CD14-positive monocyte (primary cell): ENCODE measurements around the gene CCDC51. TPM values are rescaled to one million over a fixed set of nuclear protein-coding genes. Genes with fewer than 3 reads are reported as not detected.
A peak's percentile ranks its signal among the peaks of the same experiment; 100 is the strongest.

Experiments used
- DNase-seq, 3 donors: peaks; one replicate each; pipeline ENCODE4 v3.0.0-alpha.2; 2011 to 2022
- H2AFZ ChIP-seq: 2 replicates; pipeline ENCODE4 v1.6.0; 2012; ENCODE audit warnings: mild to moderate bottlenecking, low read depth, low read length, inconsistent platforms; ENCODE audit not compliant: insufficient read depth, poor library complexity, severe bottlenecking
- H3K27ac ChIP-seq, 2 donors: 1 replicate in 1 of 2; 2 replicates in 1 of 2; pipeline ENCODE4 v1.5.1; 2012 to 2013; ENCODE audit warnings: low read length in 2 of 2, control low read depth in 1 of 2, inconsistent platforms in 1 of 2, low read depth in 1 of 2, mild to moderate bottlenecking in 1 of 2
- H3K27me3 ChIP-seq, 2 donors: one replicate each; pipeline versions ENCODE4 v1.6.0 to v1.6.1; 2011 to 2013; ENCODE audit warnings: low read length in 2 of 2; ENCODE audit not compliant: control insufficient read depth in 2 of 2, insufficient read depth in 2 of 2
- H3K36me3 ChIP-seq, 2 donors: replicated peaks in 1 of 2; 1 replicate in 1 of 2; 2 replicates in 1 of 2; pipeline versions ENCODE4 v1.5.1 to v1.6.1; 2012 to 2013; ENCODE audit warnings: low read length in 2 of 2, control low read depth in 1 of 2, inconsistent platforms in 1 of 2, mild to moderate bottlenecking in 1 of 2; ENCODE audit not compliant: insufficient read depth in 2 of 2, control insufficient read depth in 1 of 2
- H3K4me1 ChIP-seq, 2 donors: 1 replicate in 1 of 2; 2 replicates in 1 of 2; pipeline versions ENCODE4 v1.5.1 to v1.6.1; 2012 to 2013; ENCODE audit warnings: low read length in 2 of 2, control low read depth in 1 of 2, inconsistent platforms in 1 of 2, mild to moderate bottlenecking in 1 of 2, moderate library complexity in 1 of 2; ENCODE audit not compliant: insufficient read depth in 2 of 2, control insufficient read depth in 1 of 2
- H3K4me2 ChIP-seq: replicated peaks from 2 replicates; pipeline ENCODE3; 2012; ENCODE audit warnings: low read length, moderate library complexity, mild to moderate bottlenecking; ENCODE audit not compliant: poor library complexity, severe bottlenecking; ENCODE audit errors: extremely low read depth
- H3K4me3 ChIP-seq, 3 experiments: fragments of 200-600 bp in 1 of 3; sonication (generic) in 1 of 3; replicated peaks in 1 of 3; 1 replicate in 2 of 3; 2 replicates in 1 of 3; pipeline ENCODE4 v1.5.1; 2011 to 2013; ENCODE audit warnings: low read length in 3 of 3, mild to moderate bottlenecking in 3 of 3, control low read depth in 2 of 3, low read depth in 2 of 3, inconsistent platforms in 1 of 3, moderate library complexity in 1 of 3
- H3K79me2 ChIP-seq: 2 replicates; pipeline ENCODE4 v1.6.0; 2012; ENCODE audit warnings: mild to moderate bottlenecking, control low read depth, inconsistent platforms, low read length, moderate library complexity; ENCODE audit not compliant: insufficient read depth
- H3K9ac ChIP-seq: 2 replicates; pipeline ENCODE4 v1.6.0; 2017; ENCODE audit warnings: low read length, mild to moderate bottlenecking; ENCODE audit not compliant: insufficient read depth, poor library complexity, severe bottlenecking
- H3K9me3 ChIP-seq, 2 donors: replicated peaks in 1 of 2; 1 replicate in 1 of 2; 2 replicates in 1 of 2; pipeline versions ENCODE4 v1.5.1 to v1.6.1; 2012 to 2013; ENCODE audit warnings: low read length in 2 of 2, control low read depth in 1 of 2; ENCODE audit not compliant: control insufficient read depth in 1 of 2, insufficient read depth in 1 of 2
- H4K20me1 ChIP-seq: 2 replicates; pipeline ENCODE4 v1.6.0; 2012; ENCODE audit warnings: mild to moderate bottlenecking, low read length, control low read depth, moderate library complexity; ENCODE audit not compliant: insufficient read depth
- H3K27ac Mint-ChIP-seq, 7 donors: one replicate each; pipeline ENCODE4 v1.8.0; 2020; ENCODE audit warnings: mild to moderate bottlenecking in 7 of 7, mixed read lengths in 7 of 7, moderate library complexity in 6 of 7, inconsistent platforms in 2 of 7
- H3K27me3 Mint-ChIP-seq, 3 donors: one replicate each; pipeline ENCODE4 v1.8.0; 2021 to 2022; ENCODE audit warnings: low read depth in 3 of 3, mild to moderate bottlenecking in 3 of 3, mixed read lengths in 3 of 3, moderate library complexity in 3 of 3, inconsistent platforms in 1 of 3
- H3K36me3 Mint-ChIP-seq, 2 donors: one replicate each; pipeline ENCODE4 v1.8.0; 2020; ENCODE audit warnings: mixed read lengths in 2 of 2, inconsistent platforms in 1 of 2, mild to moderate bottlenecking in 1 of 2
- H3K4me1 Mint-ChIP-seq: one replicate; pipeline ENCODE4 v1.8.0; 2020; ENCODE audit warnings: mild to moderate bottlenecking, mixed read lengths
- H3K4me3 Mint-ChIP-seq, 2 donors: one replicate each; pipeline ENCODE4 v1.8.0; 2020; ENCODE audit warnings: mild to moderate bottlenecking in 2 of 2, mixed read lengths in 2 of 2, moderate library complexity in 1 of 2
- H3K9me3 Mint-ChIP-seq, 7 donors: one replicate each; pipeline ENCODE4 v1.8.0; 2020 to 2022; ENCODE audit warnings: mixed read lengths in 7 of 7, mild to moderate bottlenecking in 6 of 7, moderate library complexity in 6 of 7, inconsistent platforms in 2 of 7
- WGBS: methylation state at CpG from one replicate; pipeline ENCODE4 v1.1.5; 2013; ENCODE audit warnings: missing lambda C conversion rate; ENCODE audit not compliant: insufficient coverage; 5-methylcytosine and 5-hydroxymethylcytosine counted together
- intact Hi-C, 2 donors: fragments of 100-400 bp; cut with micrococcal nuclease; formaldehyde crosslinking; loops; one replicate each; pipeline versions ENCODE4 v1.15.0 to v1.15.1; 2023
- polyA plus RNA-seq, 3 donors: library from polyadenylated mRNA; depleted of rRNA in 1 of 3; unstranded in 2 of 3; stranded (reverse) in 1 of 3; fragments of 300-500 nt in 2 of 3; fragments of >200 nt in 1 of 3; fragmentation: Illumina TruSeq in 2 of 3; gene quantifications; 1 replicate in 2 of 3; 2 replicates in 1 of 3; pipeline ENCODE4 v1.2.3, GENCODE V29; 2012 to 2021
- TF ChIP-seq, protein P1 (sequence below): fragments of 200-600 bp; IDR thresholded peaks from one replicate; pipeline ENCODE4 v1.8.0; 2022; ENCODE audit warnings: antibody characterized with exemption, mild to moderate bottlenecking

The CCDC51 gene
- polyA plus RNA-seq, 3 donors, result 3.6 to 5.9 (median 5.4) TPM

GRCh38 chr3:48429960-48430707 lies 9.8 kb downstream of the CCDC51 start, which contains the start of gene PLXNB1:
Gene PLXNB1 (minus strand): TSS chr3:48430086. CDS start chr3:48424611, 5,475 bp downstream.
- TF ChIP-seq, protein P1, sequence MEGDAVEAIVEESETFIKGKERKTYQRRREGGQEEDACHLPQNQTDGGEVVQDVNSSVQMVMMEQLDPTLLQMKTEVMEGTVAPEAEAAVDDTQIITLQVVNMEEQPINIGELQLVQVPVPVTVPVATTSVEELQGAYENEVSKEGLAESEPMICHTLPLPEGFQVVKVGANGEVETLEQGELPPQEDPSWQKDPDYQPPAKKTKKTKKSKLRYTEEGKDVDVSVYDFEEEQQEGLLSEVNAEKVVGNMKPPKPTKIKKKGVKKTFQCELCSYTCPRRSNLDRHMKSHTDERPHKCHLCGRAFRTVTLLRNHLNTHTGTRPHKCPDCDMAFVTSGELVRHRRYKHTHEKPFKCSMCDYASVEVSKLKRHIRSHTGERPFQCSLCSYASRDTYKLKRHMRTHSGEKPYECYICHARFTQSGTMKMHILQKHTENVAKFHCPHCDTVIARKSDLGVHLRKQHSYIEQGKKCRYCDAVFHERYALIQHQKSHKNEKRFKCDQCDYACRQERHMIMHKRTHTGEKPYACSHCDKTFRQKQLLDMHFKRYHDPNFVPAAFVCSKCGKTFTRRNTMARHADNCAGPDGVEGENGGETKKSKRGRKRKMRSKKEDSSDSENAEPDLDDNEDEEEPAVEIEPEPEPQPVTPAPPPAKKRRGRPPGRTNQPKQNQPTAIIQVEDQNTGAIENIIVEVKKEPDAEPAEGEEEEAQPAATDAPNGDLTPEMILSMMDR, result no peak
- Histone ChIP-seq H3K79me2 (peaks cover under 1% of the 10 kb centered on the region), H3K36me3 (peaks cover 12 to 29% of the 10 kb centered on the region in 2 donors), H3K4me2 (peak within 1 kb of the TSS; percentile 94), H3K4me1 (peaks cover 7 to 8% of the 10 kb centered on the region in 2 donors), H4K20me1 (no peaks in the 10 kb centered on the region), H3K9me3 (no peaks in the 10 kb centered on the region), H3K9ac (peak within 1 kb of the TSS; percentile 66), H2AFZ (peak within 1 kb of the TSS; percentile 84), H3K27me3 (peaks cover 3 to 27% of the 10 kb centered on the region in 2 donors), H3K4me3 (peak within 1 kb of the TSS; percentile 45 to 78 (median 59)), H3K27ac (no peak within 1 kb of the TSS)
- Mint-ChIP-seq H3K36me3 (peaks cover 24 to 34% of the 10 kb centered on the region in 2 donors), H3K4me3 (peak within 1 kb of the TSS; percentile 79 to 87), H3K27ac (peak within 1 kb of the TSS in 3 of 7 donors; percentile 18 to 79 (median 35)), H3K9me3 (peaks cover 0 to 5% (median 0%) of the 10 kb centered on the region in 7 donors), H3K27me3 (peaks cover 24 to 38% (median 26%) of the 10 kb centered on the region in 3 donors), H3K4me1 (peaks cover 14% of the 10 kb centered on the region)
- intact Hi-C loops, result loop anchor here in 1 of 2 donors (10.0 kb wide), 1 partner anchor 235 kb away; no protein-coding TSS in a partner anchor
- no peak for DNase-seq
- 9% methylated on average over 13 of the region's 15 CpGs for WGBS

DNA sequence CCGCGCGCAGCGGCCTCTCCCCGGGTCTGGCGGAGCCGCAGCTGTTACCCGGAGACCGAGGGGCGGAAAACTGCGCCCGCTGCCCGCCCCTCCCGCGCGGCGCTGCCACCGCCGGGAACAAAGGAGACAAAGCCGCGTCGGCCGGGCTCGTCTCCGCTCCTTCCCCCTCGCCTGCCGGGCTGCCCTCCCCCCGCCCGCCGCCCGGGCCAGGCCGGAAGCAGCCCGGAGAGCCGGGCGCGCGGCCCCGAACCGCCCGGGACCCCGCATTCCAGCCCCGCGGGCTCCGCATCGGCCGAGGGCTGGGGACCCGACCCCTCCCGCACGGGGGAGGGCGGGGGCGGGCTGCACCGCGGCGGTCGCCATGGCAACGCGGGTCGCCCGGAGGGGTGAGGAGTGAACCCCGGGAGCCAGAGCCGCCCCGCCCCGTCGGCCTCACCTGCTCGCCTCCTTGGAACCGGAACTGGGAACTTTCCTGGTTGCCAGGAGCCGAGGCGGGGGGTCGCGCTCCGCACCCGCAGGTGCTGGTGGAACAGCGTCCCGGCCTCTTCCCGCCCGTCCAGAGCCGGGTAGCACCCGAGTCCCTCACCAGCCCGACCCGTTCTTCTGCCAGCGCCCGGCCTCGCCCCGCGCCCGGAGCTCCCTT lies 10.5 kb downstream of the CCDC51 start:
- Histone ChIP-seq H3K27ac (no peak overlapping the region), H3K9me3 (no peaks in the 10 kb centered on the region), H2AFZ (peak overlapping the region; percentile 84), H3K79me2 (no peaks in the 10 kb centered on the region), H3K4me3 (peak overlapping the region; percentile 45 to 78 (median 59)), H3K9ac (peak overlapping the region; percentile 66), H4K20me1 (no peaks in the 10 kb centered on the region), H3K4me1 (peaks cover 7 to 8% of the 10 kb centered on the region in 2 donors), H3K36me3 (peaks cover 12 to 26% of the 10 kb centered on the region in 2 donors), H3K4me2 (peak overlapping the region; percentile 94), H3K27me3 (peaks cover 3 to 27% of the 10 kb centered on the region in 2 donors)
- peaks cover 24 to 38% (median 26%) of the 10 kb centered on the region in 3 donors for H3K27me3 Mint-ChIP-seq
- TF ChIP-seq, protein P1, result no peak
- H3K27ac Mint-ChIP-seq, result peak overlapping the region in 1 of 7 donors; percentile 35
- intact Hi-C loops, result no loop called here
- H3K9me3 Mint-ChIP-seq, result peaks cover 0 to 5% (median 0%) of the 10 kb centered on the region in 7 donors
- DNase-seq, result peak; percentile 20 to 41 (median 37)
- H3K4me1 Mint-ChIP-seq, result peaks cover 11% of the 10 kb centered on the region
- H3K4me3 Mint-ChIP-seq, result peak overlapping the region; percentile 79 to 87
- under 1% methylated on average over 84 of the region's 86 CpGs for WGBS
- H3K36me3 Mint-ChIP-seq, result peaks cover 24 to 31% of the 10 kb centered on the region in 2 donors
